ENCODE data around the gene HSPA9.
"Not testable (repeated sequence)": the region's sequence is repeated elsewhere in the genome, so short reads cannot be mapped to it uniquely, and the experiment has no call there.

HSPA9 gene

GRCh38 chr5:138529812-138530211 is 45.4 kb downstream of the HSPA9 start:
- DNase-seq (ENCODE audit: low spot score) = no peak

GRCh38 chr5:138528744-138529469 is 46.3 kb downstream of the HSPA9 start:
- DNase-seq (ENCODE audit: low spot score) = no peak

GRCh38 chr5:138528208-138528607 is 47.0 kb downstream of the HSPA9 start:
- no peak for DNase-seq (ENCODE audit: low spot score)

GRCh38 chr5:138527170-138527569 is 48.0 kb downstream of the HSPA9 start:
- DNase-seq (ENCODE audit: low spot score) = no peak

- DNase-seq (ENCODE audit: low spot score) = no peak
Measured at GRCh38 chr5:138523406-138523805, 51.8 kb downstream of the HSPA9 start.

GRCh38 chr5:138520971-138521370 is 54.2 kb downstream of the HSPA9 start:
- DNase-seq (ENCODE audit: low spot score) = no peak

- no peak for DNase-seq (ENCODE audit: low spot score)
Measured at GRCh38 chr5:138517437-138517836, 57.8 kb downstream of the HSPA9 start.

GRCh38 chr5:138515556-138516245 is 59.5 kb downstream of the HSPA9 start:
- no peak for DNase-seq (ENCODE audit: low spot score)

- DNase-seq (ENCODE audit: low spot score) = no peak
Measured at GRCh38 chr5:138514021-138514420, 61.2 kb downstream of the HSPA9 start.

GRCh38 chr5:138508958-138509357 is 66.2 kb downstream of the HSPA9 start:
- DNase-seq (ENCODE audit: low spot score) = no peak

GRCh38 chr5:138507485-138507884 is 67.7 kb downstream of the HSPA9 start:
- DNase-seq (ENCODE audit: low spot score) = not testable (repeated sequence)

GRCh38 chr5:138506370-138507306 is 68.6 kb downstream of the HSPA9 start:
- DNase-seq (ENCODE audit: low spot score) = no peak

- DNase-seq (ENCODE audit: low spot score) = no peak
Measured at GRCh38 chr5:138504799-138505198, 70.4 kb downstream of the HSPA9 start.

Measured in CD4-positive, alpha-beta T cell treated with Interleukin-2 at 100 ng/mL for 4 hours (primary cell).